Vagina (tissue), 2 donors: Measurements from ENCODE around the gene ETV3. TPM values are rescaled to one million over a fixed set of nuclear protein-coding genes. Genes with fewer than 3 reads are reported as not detected.

Source experiments
- DNase-seq, 2 donors: peaks; one replicate each; pipeline ENCODE4 v3.0.0-alpha.2; 2017; ENCODE audit errors: extremely low spot score in 2 of 2
- H3K27ac ChIP-seq: fragments of 200-600 bp; sonication (generic); one replicate; pipeline ENCODE4 v1.5.1; 2019
- H3K27me3 ChIP-seq: fragments of 200-600 bp; sonication (generic); one replicate; pipeline ENCODE4 v1.5.1; 2019
- H3K36me3 ChIP-seq, 2 donors: fragments of 200-600 bp; sonication (generic); one replicate each; pipeline ENCODE4 v1.5.1; 2017 to 2019
- H3K4me1 ChIP-seq: fragments of 200-600 bp; sonication (generic); one replicate; pipeline ENCODE4 v1.5.1; 2019
- H3K4me3 ChIP-seq, 2 donors: fragments of 200-600 bp; sonication (generic); 1 replicate in 1 of 2; 2 replicates in 1 of 2; pipeline ENCODE4 v1.5.1; 2016 to 2019
- H3K9me3 ChIP-seq: fragments of 200-600 bp; sonication (generic); one replicate; pipeline ENCODE4 v1.5.1; 2019
- CTCF ChIP-seq, 3 experiments: fragments of 450-650 bp in 2 of 3; fragments of 200-600 bp in 1 of 3; sonication (generic) in 1 of 3; IDR thresholded peaks; one replicate each; pipeline ENCODE4 v1.5.1; 2017 to 2019; ENCODE audit warnings: antibody characterized with exemption in 3 of 3, mild to moderate bottlenecking in 2 of 3, moderate library complexity in 2 of 3
- POLR2A ChIP-seq, 2 donors: fragments of 450-650 bp; IDR thresholded peaks; one replicate each; pipeline ENCODE4 v1.6.1; 2017; ENCODE audit warnings: antibody characterized with exemption in 2 of 2, mild to moderate bottlenecking in 2 of 2, moderate library complexity in 2 of 2
- POLR2AphosphoS5 ChIP-seq, 2 donors: sonication (generic); formaldehyde crosslinking; IDR thresholded peaks; one replicate each; pipeline ENCODE4 v1.9.0; 2017; ENCODE audit warnings: antibody characterized with exemption in 2 of 2, mild to moderate bottlenecking in 2 of 2, low read depth in 1 of 2; ENCODE audit not compliant: insufficient read depth in 1 of 2
- intact Hi-C: fragments of 100-400 bp; cut with DNase I; formaldehyde crosslinking; loops from one replicate; pipeline ENCODE4 v1.15.1; 2023
- total RNA-seq: library from RNA; depleted of rRNA; stranded (reverse); fragments of >200 nt; gene quantifications from one replicate; pipeline ENCODE4 v1.2.3, GENCODE V29; 2016

The ETV3 gene
- total RNA-seq, 1 donor from 2014 or later = 37.3 TPM

GRCh38 chr1:157158967-157159366 is 20.8 kb upstream of the ETV3 start:
- intact Hi-C loops = no loop called here
- peaks cover 25% of the 10 kb centered on the region for H3K4me1 ChIP-seq
- H3K9me3 ChIP-seq = no peaks in the 10 kb centered on the region
- no peak for TF ChIP-seq CTCF (IDR thresholded peaks at IDR 0.05)
- TF ChIP-seq POLR2A (IDR thresholded peaks at IDR 0.05) = no peak
- TF ChIP-seq POLR2AphosphoS5 (IDR thresholded peaks at IDR 0.05; ENCODE audit: insufficient read depth in 1 of 2, low read depth in 1 of 2) = no peak
- H3K36me3 ChIP-seq = no peaks in the 10 kb centered on the region
- no peak overlapping the region for H3K27ac ChIP-seq
- no peak for DNase-seq
- H3K4me3 ChIP-seq = no peak overlapping the region
- no peaks in the 10 kb centered on the region for H3K27me3 ChIP-seq

DNA sequence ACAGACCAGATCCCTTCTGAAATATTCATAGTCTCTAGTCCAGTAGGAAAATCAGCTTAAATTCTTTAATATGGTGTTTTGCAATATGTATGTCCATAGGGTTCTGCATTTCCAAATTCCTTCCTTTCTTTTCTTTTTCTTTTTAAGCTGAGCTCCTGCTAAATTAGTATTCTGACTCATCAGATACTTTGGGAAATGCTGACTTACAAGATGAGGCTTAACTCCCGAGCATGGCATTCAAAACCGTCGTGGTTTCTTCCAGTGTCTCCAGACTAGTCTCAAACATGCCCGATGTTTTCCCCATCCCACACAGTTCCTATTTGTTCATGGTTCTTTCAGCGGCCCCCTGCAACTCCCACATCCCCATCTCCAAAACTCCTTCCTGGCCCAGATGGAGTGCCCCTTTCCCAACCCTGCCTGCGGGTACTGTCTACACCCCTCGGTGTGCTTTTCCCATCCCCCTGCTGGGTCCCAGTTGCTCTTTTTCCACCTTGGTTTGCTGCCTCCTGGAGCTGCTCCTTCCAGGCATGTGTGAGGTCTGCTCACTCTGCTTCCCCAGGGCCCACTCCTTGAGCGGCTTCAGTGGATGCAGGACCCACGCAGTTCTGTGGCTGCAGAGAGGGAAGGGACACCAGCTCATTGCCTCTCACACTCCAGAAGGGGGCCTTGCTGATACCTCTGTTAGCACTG is 19.5 kb upstream of the ETV3 start:
- H3K4me3 ChIP-seq = no peak overlapping the region
- H3K27me3 ChIP-seq = no peaks in the 10 kb centered on the region
- no peaks in the 10 kb centered on the region for H3K9me3 ChIP-seq
- H3K27ac ChIP-seq = no peak overlapping the region
- peaks cover 26% of the 10 kb centered on the region for H3K4me1 ChIP-seq
- intact Hi-C loops = no loop called here
- TF ChIP-seq CTCF (IDR thresholded peaks at IDR 0.05) (no peak), POLR2AphosphoS5 (IDR thresholded peaks at IDR 0.05; ENCODE audit: insufficient read depth in 1 of 2, low read depth in 1 of 2) (no peak), POLR2A (IDR thresholded peaks at IDR 0.05) (no peak)
- no peaks in the 10 kb centered on the region for H3K36me3 ChIP-seq
- peak in 1 of 2 donors; percentile 85 for DNase-seq

DNA sequence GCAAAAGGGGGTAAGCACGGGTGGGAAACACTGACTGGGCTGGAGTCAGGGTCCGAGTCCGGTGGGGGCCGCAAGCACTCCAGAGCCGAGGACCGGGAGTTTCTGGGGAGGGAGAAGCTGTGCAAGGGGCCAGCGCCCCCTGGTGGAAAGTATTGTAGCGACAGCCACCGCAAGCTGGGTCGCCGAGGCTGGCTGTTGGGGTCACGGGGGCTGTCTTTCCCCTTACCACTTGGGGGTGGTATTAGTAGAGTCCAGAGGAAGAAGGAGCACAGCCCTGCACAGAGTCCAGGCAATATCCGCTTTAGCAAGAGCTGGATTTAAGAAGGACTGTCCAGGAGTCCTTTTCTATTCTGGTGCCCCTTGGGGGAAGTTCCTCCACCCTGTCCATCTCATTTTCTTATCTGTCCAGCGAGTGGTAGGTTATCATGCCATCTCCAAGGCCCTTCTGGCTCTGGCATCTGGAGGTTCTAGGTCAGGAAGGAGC is 17.9 kb upstream of the ETV3 start:
- no peak for TF ChIP-seq POLR2A (IDR thresholded peaks at IDR 0.05)
- TF ChIP-seq CTCF (IDR thresholded peaks at IDR 0.05) = peak; percentile 96 to 98 (median 98)
- Histone ChIP-seq H3K4me1 (peaks cover 26% of the 10 kb centered on the region), H3K27ac (peak overlapping the region; percentile 28), H3K36me3 (no peaks in the 10 kb centered on the region), H3K9me3 (no peaks in the 10 kb centered on the region), H3K4me3 (peak overlapping the region in 1 of 2 donors; percentile 8), H3K27me3 (no peaks in the 10 kb centered on the region)
- DNase-seq = no peak
- intact Hi-C loops = no loop called here

DNA sequence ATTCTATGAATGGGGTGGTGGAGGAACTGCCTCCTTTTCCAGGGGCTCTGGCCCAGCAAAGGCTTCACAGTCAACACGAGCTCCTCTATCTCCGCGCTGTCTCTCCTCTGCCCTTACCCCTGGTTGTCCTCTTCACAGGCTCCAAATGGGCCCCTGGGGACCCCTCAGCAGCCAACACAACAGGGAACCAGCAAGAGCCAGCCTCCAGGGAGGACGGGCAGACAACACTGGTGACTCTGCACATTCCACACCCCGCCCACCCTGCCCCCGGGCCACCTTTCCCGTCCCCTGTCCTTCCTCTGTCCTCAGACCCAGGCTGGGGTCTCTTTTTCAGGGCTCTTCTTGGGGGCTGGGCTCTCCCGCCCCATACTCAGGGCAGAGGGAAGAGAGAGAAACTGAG is 17.5 kb upstream of the ETV3 start:
- intact Hi-C loops = loop anchor here (2.0 kb wide), 1 partner anchor 65 kb away; no protein-coding TSS in a partner anchor
- H3K4me3 ChIP-seq = peak overlapping the region in 1 of 2 donors; percentile 8
- peak overlapping the region; percentile 28 for H3K27ac ChIP-seq
- peak in 1 of 2 donors; percentile 72 for DNase-seq
- H3K36me3 ChIP-seq = no peaks in the 10 kb centered on the region
- H3K9me3 ChIP-seq = no peaks in the 10 kb centered on the region
- TF ChIP-seq CTCF (IDR thresholded peaks at IDR 0.05) (no peak), POLR2AphosphoS5 (IDR thresholded peaks at IDR 0.05; ENCODE audit: insufficient read depth in 1 of 2, low read depth in 1 of 2) (no peak), POLR2A (IDR thresholded peaks at IDR 0.05) (no peak)
- H3K27me3 ChIP-seq = no peaks in the 10 kb centered on the region
- H3K4me1 ChIP-seq = peaks cover 26% of the 10 kb centered on the region

GRCh38 chr1:157154940-157155514 is 16.8 kb upstream of the ETV3 start:
- no peaks in the 10 kb centered on the region for H3K27me3 ChIP-seq
- DNase-seq = no peak
- no peak overlapping the region for H3K4me3 ChIP-seq
- intact Hi-C loops = loop anchor here (2.0 kb wide), 1 partner anchor 64 kb away; no protein-coding TSS in a partner anchor
- H3K4me1 ChIP-seq = peaks cover 26% of the 10 kb centered on the region
- peak overlapping the region; percentile 28 for H3K27ac ChIP-seq
- TF ChIP-seq POLR2A (IDR thresholded peaks at IDR 0.05) (no peak), POLR2AphosphoS5 (IDR thresholded peaks at IDR 0.05; ENCODE audit: insufficient read depth in 1 of 2, low read depth in 1 of 2) (no peak), CTCF (IDR thresholded peaks at IDR 0.05) (no peak)
- H3K36me3 ChIP-seq = no peaks in the 10 kb centered on the region
- no peaks in the 10 kb centered on the region for H3K9me3 ChIP-seq
